ENCODE data around the gene ACAP3. TPM values are rescaled to one million over a fixed set of nuclear protein-coding genes. Genes with fewer than 3 reads are reported as not detected.

Gene ACAP3
- polyA plus RNA-seq, 2 donors, result 47.7 to 120 TPM

DNA sequence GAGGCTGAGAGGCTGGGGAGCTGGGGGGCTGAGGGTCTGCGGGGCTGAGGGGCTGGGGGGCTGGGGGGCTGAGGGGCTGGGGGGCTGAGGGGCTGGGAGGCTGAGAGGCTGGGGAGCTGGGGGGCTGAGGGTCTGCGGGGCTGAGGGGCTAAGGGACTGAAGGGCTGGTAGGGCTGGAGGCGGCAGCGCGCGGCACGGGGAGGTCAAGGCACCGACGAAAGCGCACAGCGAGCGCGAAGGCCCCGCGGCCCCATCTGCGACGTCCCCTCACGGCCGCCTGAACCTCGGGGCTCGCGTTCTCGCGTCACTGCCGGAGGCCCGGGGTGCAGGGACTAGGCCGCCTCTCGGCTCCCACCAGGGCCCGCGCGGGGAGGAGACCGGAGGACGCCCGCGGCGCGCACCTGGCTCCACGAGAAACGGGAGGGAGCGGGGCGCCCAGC is 16.4 kb upstream of the ACAP3 start:
- Histone ChIP-seq H3K27ac (ENCODE audit: low read depth in 2 of 2, low read length in 1 of 2) (peak overlapping the region; percentile 67 to 90), H3K4me3 (ENCODE audit: low read depth in 1 of 2, low read length in 2 of 2) (peak overlapping the region; percentile 76 to 84), H3K27me3 (ENCODE audit: control insufficient read depth in 1 of 2, insufficient read depth in 2 of 2, low read length in 2 of 2) (no peaks in the 10 kb centered on the region), H3K4me1 (ENCODE audit: control insufficient read depth in 2 of 2, insufficient read depth in 2 of 2, low read length in 1 of 2) (peaks cover 8 to 16% of the 10 kb centered on the region in 2 donors), H3K9me3 (ENCODE audit: control insufficient read depth in 2 of 2, insufficient read depth in 1 of 2, low read depth in 1 of 2, low read length in 1 of 2) (no peaks in the 10 kb centered on the region), H3K36me3 (ENCODE audit: control insufficient read depth in 2 of 2, insufficient read depth in 2 of 2, low read length in 1 of 2) (peaks cover 3 to 34% of the 10 kb centered on the region in 2 donors)
- WGBS, 2 donors, result 0 to 1% methylated on average over 21 to 41 of the region's 41 CpGs

DNA sequence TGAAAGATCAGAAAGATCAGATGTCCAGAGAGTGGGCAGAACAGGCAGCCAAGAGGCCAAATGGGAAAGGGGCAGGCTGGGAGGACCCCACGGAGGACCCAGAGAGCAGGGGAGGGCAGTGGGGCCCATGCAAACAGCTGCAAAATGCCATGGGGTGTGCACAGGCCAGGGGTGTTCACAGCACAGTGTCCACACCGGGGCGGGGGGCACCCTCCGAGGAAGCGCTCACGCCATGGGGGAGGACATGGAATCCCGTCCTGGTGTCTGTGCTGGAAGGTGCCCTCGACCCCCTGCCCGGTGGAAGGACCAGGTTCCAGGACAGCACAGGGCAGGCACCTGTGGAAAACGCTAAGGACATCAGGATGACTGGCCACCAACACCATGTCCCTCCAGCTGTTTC is 15.2 kb upstream of the ACAP3 start:
- 84 to 86% methylated on average over 10 of the region's 10 CpGs for WGBS, 2 donors
- no peaks in the 10 kb centered on the region for H3K9me3 ChIP-seq (ENCODE audit: control insufficient read depth in 2 of 2, insufficient read depth in 1 of 2, low read depth in 1 of 2, low read length in 1 of 2)
- H3K4me1 ChIP-seq (ENCODE audit: control insufficient read depth in 2 of 2, insufficient read depth in 2 of 2, low read length in 1 of 2), result peaks cover 8 to 21% of the 10 kb centered on the region in 2 donors
- peaks cover 5 to 30% of the 10 kb centered on the region in 2 donors for H3K36me3 ChIP-seq (ENCODE audit: control insufficient read depth in 2 of 2, insufficient read depth in 2 of 2, low read length in 1 of 2)
- no peak overlapping the region for H3K27ac ChIP-seq (ENCODE audit: low read depth in 2 of 2, low read length in 1 of 2)
- no peaks in the 10 kb centered on the region for H3K27me3 ChIP-seq (ENCODE audit: control insufficient read depth in 1 of 2, insufficient read depth in 2 of 2, low read length in 2 of 2)
- H3K4me3 ChIP-seq (ENCODE audit: low read depth in 1 of 2, low read length in 2 of 2), result no peak overlapping the region

DNA sequence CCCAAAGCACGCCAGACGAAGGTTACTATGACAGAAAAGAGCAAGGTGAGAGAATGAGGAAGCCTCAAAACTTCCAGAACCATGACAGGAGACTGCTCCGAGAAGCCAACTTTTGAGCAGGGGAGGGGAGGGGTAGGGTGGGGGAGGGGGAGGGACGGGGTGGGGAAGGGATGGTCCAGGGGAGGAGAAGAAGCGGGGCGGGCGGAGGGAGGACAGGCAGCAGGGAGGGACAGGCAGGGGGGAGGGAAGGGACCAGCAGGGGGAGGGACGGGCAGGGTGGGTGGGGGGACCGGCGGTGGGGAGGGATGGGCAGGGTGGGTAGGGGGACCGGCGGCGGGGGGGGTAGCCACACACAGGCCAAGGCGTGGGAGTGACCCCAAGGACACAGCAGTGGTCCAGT is 14.7 kb upstream of the ACAP3 start:
- Histone ChIP-seq H3K36me3 (ENCODE audit: control insufficient read depth in 2 of 2, insufficient read depth in 2 of 2, low read length in 1 of 2) (peaks cover 5 to 26% of the 10 kb centered on the region in 2 donors), H3K9me3 (ENCODE audit: control insufficient read depth in 2 of 2, insufficient read depth in 1 of 2, low read depth in 1 of 2, low read length in 1 of 2) (no peaks in the 10 kb centered on the region), H3K27me3 (ENCODE audit: control insufficient read depth in 1 of 2, insufficient read depth in 2 of 2, low read length in 2 of 2) (no peaks in the 10 kb centered on the region), H3K27ac (ENCODE audit: low read depth in 2 of 2, low read length in 1 of 2) (no peak overlapping the region), H3K4me3 (ENCODE audit: low read depth in 1 of 2, low read length in 2 of 2) (no peak overlapping the region), H3K4me1 (ENCODE audit: control insufficient read depth in 2 of 2, insufficient read depth in 2 of 2, low read length in 1 of 2) (peaks cover 8 to 21% of the 10 kb centered on the region in 2 donors)
- 71 to 78% methylated on average over 7 to 13 of the region's 14 CpGs for WGBS, 2 donors

DNA sequence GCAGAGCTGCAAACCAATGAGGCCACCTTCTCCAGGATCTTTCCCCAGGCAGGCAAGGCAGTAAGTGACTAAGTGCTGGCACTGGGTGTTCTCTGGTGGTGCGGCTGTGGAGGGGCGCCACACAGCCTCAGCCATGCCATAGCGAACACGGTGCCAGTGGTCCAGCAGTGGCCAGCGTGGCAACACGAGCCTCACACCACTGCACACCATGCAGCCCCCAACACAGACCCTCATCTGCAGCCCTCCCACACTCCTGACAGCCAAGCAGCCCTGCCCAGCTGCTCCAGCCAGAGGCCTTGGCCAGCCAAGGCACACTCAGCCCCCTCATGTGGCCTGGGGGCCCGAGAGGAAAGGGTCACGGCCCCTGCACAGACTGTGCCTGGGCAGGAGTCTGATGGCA is 13.7 kb upstream of the ACAP3 start:
- no peak overlapping the region for H3K4me3 ChIP-seq (ENCODE audit: low read depth in 1 of 2, low read length in 2 of 2)
- 86 to 88% methylated on average over 8 of the region's 8 CpGs for WGBS, 2 donors
- H3K27ac ChIP-seq (ENCODE audit: low read depth in 2 of 2, low read length in 1 of 2), result no peak overlapping the region
- peaks cover 2 to 17% of the 10 kb centered on the region in 2 donors for H3K36me3 ChIP-seq (ENCODE audit: control insufficient read depth in 2 of 2, insufficient read depth in 2 of 2, low read length in 1 of 2)
- H3K27me3 ChIP-seq (ENCODE audit: control insufficient read depth in 1 of 2, insufficient read depth in 2 of 2, low read length in 2 of 2), result no peaks in the 10 kb centered on the region
- no peaks in the 10 kb centered on the region for H3K9me3 ChIP-seq (ENCODE audit: control insufficient read depth in 2 of 2, insufficient read depth in 1 of 2, low read depth in 1 of 2, low read length in 1 of 2)
- peaks cover 8 to 21% of the 10 kb centered on the region in 2 donors for H3K4me1 ChIP-seq (ENCODE audit: control insufficient read depth in 2 of 2, insufficient read depth in 2 of 2, low read length in 1 of 2)

DNA sequence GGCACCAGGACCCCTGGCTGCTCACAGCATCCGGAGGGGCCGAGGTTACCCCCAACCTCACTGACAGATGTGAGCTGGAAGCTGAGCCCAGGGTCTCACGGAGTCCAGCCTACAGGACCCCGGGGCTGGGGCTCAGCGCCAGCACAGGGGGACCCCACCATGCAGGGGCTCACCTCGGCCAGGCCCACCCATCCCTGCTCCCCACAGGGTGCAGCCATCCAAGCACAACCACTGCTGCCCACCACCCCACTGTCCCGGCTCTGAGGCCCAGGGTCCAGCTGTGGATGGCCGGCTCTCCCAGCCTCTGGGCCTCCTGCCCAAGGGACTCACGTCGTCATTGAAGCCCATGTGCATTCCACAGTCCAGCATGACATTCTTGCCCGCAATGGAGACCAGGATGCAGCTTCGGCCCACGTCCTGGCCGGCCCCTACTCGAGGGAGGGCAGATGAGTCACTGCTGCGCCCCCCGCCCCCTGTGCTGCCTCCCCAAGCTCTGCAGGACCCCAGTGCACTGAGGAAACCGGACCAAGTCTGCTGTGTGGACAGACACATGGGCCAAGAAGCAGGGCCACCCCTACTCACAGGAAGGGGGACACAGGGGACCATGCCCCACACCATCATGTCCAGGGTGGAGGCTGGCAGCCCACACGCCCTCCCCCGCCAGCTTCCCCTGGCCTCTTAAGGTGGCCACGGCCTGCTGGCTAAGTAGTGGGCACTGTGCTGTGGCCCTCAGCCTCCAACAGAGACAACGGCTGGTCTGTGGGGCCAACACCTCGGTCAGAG is 13.1 kb upstream of the ACAP3 start:
- peaks cover 7 to 21% of the 10 kb centered on the region in 2 donors for H3K4me1 ChIP-seq (ENCODE audit: control insufficient read depth in 2 of 2, insufficient read depth in 2 of 2, low read length in 1 of 2)
- no peak overlapping the region for H3K27ac ChIP-seq (ENCODE audit: low read depth in 2 of 2, low read length in 1 of 2)
- peaks cover 2 to 17% of the 10 kb centered on the region in 2 donors for H3K36me3 ChIP-seq (ENCODE audit: control insufficient read depth in 2 of 2, insufficient read depth in 2 of 2, low read length in 1 of 2)

DNA sequence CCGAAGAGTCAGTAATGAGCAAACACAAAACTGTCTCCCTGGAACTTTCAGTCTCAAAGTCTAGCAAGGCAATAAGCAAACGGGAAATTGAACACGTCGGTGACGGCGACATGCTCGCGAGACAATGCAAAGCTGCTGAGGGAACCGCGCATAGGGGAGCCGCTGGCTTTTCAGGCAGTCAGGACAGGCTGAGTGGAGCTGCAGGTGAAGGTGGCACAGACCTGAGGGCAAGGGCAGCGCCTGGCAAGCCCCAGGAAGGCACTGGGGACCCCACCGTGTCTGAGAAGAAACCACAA is 11.9 kb upstream of the ACAP3 start:
- H3K4me1 ChIP-seq (ENCODE audit: control insufficient read depth in 2 of 2, insufficient read depth in 2 of 2, low read length in 1 of 2), result peaks cover 2 to 17% of the 10 kb centered on the region in 2 donors
- peaks cover 2 to 25% of the 10 kb centered on the region in 2 donors for H3K36me3 ChIP-seq (ENCODE audit: control insufficient read depth in 2 of 2, insufficient read depth in 2 of 2, low read length in 1 of 2)
- WGBS, 2 donors, result 89 to 90% methylated on average over 13 of the region's 13 CpGs
- H3K27ac ChIP-seq (ENCODE audit: low read depth in 2 of 2, low read length in 1 of 2), result peak overlapping the region in 1 of 2 donors; percentile 16
- H3K9me3 ChIP-seq (ENCODE audit: control insufficient read depth in 2 of 2, insufficient read depth in 1 of 2, low read depth in 1 of 2, low read length in 1 of 2), result no peaks in the 10 kb centered on the region
- no peaks in the 10 kb centered on the region for H3K27me3 ChIP-seq (ENCODE audit: control insufficient read depth in 1 of 2, insufficient read depth in 2 of 2, low read length in 2 of 2)
- H3K4me3 ChIP-seq (ENCODE audit: low read depth in 1 of 2, low read length in 2 of 2), result no peak overlapping the region

More for the DNA sequence above, 13.1 kb upstream of the ACAP3 start:
- Histone ChIP-seq H3K9me3 (ENCODE audit: control insufficient read depth in 2 of 2, insufficient read depth in 1 of 2, low read depth in 1 of 2, low read length in 1 of 2) (no peaks in the 10 kb centered on the region), H3K4me3 (ENCODE audit: low read depth in 1 of 2, low read length in 2 of 2) (no peak overlapping the region), H3K27me3 (ENCODE audit: control insufficient read depth in 1 of 2, insufficient read depth in 2 of 2, low read length in 2 of 2) (no peaks in the 10 kb centered on the region)
- 78 to 81% methylated on average over 22 to 23 of the region's 23 CpGs for WGBS, 2 donors

DNA sequence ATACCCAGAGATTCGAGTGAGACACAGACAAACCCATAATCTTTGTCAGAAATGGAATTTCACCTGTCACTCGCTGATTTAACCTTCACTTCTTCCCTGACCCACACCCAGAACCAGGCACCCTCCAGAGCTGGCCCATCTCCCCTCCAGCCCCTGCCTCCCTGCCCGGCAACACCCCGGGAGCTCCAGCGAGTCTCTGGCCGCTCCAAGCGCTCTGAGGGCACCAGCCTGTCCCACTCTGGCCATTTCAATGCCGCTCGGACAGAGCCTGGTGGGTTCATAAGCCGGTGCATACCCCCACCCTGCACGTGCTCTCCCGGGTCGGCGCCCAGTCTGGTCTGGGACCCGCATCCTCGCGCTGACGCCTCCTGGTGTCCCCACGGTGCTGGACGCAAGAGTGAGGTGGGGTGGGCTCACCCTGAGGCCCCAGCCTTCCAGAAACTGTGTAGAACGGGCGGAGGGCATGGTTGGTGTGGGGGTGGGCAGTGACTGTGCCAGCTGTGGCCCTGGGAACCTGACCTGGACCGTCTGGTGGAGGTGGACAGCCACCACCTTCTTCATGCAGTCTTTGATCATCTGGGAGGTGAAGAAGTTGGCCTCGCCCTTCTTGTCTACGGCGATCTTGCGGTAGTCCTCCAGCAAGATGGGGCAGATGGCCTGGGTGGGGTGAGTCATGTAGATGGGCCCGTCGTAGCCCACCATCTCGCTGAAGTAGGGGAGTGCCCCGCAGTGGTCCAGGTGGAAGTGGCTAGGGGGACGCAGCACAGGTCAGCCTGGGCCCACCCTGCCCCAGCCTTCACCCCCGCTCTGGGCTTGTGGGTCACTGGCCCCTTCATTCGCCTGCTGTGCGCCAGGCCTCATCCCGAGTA is 11.3 kb upstream of the ACAP3 start:
- Histone ChIP-seq H3K36me3 (ENCODE audit: control insufficient read depth in 2 of 2, insufficient read depth in 2 of 2, low read length in 1 of 2) (peaks cover 2 to 31% of the 10 kb centered on the region in 2 donors), H3K27ac (ENCODE audit: low read depth in 2 of 2, low read length in 1 of 2) (peak overlapping the region; percentile 43 to 58), H3K4me3 (ENCODE audit: low read depth in 1 of 2, low read length in 2 of 2) (no peak overlapping the region), H3K9me3 (ENCODE audit: control insufficient read depth in 2 of 2, insufficient read depth in 1 of 2, low read depth in 1 of 2, low read length in 1 of 2) (no peaks in the 10 kb centered on the region), H3K4me1 (ENCODE audit: control insufficient read depth in 2 of 2, insufficient read depth in 2 of 2, low read length in 1 of 2) (peaks cover 0 to 17% of the 10 kb centered on the region in 2 donors), H3K27me3 (ENCODE audit: control insufficient read depth in 1 of 2, insufficient read depth in 2 of 2, low read length in 2 of 2) (no peaks in the 10 kb centered on the region)
- 85 to 88% methylated on average over 36 of the region's 36 CpGs for WGBS, 2 donors

DNA sequence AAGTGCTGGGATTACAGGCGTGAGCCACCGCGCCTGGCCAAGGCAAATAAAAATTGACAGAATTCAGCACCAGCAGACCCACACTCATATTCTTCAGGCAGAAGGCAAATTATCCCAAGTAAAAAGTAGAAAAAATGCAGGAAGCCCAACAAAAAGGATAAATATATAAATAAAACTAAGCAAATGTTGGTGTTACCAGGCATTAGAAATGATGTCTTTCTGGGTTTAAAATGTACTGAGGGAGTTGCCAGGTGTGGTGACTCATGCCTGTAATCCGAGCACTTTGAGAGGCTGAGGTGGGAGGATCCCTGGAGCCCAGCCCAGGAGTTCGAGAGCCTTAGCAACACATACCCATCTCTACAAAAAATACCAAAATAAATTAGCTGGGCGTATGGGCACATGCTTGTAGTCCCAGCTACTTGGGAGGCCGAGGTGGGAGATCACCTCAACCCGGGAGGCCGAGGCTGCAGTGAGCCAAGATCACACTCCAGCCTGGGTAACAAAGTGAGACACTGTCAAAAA is 10.5 kb upstream of the ACAP3 start:
- Histone ChIP-seq H3K36me3 (ENCODE audit: control insufficient read depth in 2 of 2, insufficient read depth in 2 of 2, low read length in 1 of 2) (peaks cover 2 to 39% of the 10 kb centered on the region in 2 donors), H3K4me1 (ENCODE audit: control insufficient read depth in 2 of 2, insufficient read depth in 2 of 2, low read length in 1 of 2) (peaks cover 0 to 13% of the 10 kb centered on the region in 2 donors), H3K9me3 (ENCODE audit: control insufficient read depth in 2 of 2, insufficient read depth in 1 of 2, low read depth in 1 of 2, low read length in 1 of 2) (no peaks in the 10 kb centered on the region), H3K4me3 (ENCODE audit: low read depth in 1 of 2, low read length in 2 of 2) (no peak overlapping the region), H3K27ac (ENCODE audit: low read depth in 2 of 2, low read length in 1 of 2) (peak overlapping the region; percentile 64 to 75), H3K27me3 (ENCODE audit: control insufficient read depth in 1 of 2, insufficient read depth in 2 of 2, low read length in 2 of 2) (no peaks in the 10 kb centered on the region)
- WGBS, 2 donors, result 41 to 49% methylated on average over 9 of the region's 9 CpGs

DNA sequence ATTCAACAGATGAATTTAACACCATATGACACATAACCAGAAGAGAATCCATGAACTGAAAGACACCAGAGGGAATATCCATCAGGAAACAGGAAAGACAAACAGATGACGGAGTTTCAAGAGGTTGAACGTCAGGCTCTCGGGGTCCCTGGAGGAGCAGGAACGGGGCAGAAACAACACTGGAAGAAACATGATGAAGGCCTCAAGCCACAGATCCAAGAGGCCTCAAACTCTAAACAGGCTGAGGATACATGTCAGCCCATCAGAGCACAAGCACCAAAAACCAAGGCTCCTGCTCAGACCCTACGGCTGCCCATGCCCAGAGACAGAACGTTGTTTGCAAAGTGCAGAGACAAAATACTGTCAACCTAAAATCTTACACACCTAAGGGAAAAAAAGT is 9.7 kb upstream of the ACAP3 start:
- H3K4me1 ChIP-seq (ENCODE audit: control insufficient read depth in 2 of 2, insufficient read depth in 2 of 2, low read length in 1 of 2), result peaks cover 0 to 8% of the 10 kb centered on the region in 2 donors
- 81 to 84% methylated on average over 6 of the region's 6 CpGs for WGBS, 2 donors
- peak overlapping the region in 1 of 2 donors; percentile 75 for H3K27ac ChIP-seq (ENCODE audit: low read depth in 2 of 2, low read length in 1 of 2)
- no peak overlapping the region for H3K4me3 ChIP-seq (ENCODE audit: low read depth in 1 of 2, low read length in 2 of 2)
- no peaks in the 10 kb centered on the region for H3K27me3 ChIP-seq (ENCODE audit: control insufficient read depth in 1 of 2, insufficient read depth in 2 of 2, low read length in 2 of 2)
- H3K36me3 ChIP-seq (ENCODE audit: control insufficient read depth in 2 of 2, insufficient read depth in 2 of 2, low read length in 1 of 2), result peaks cover 2 to 47% of the 10 kb centered on the region in 2 donors
- no peaks in the 10 kb centered on the region for H3K9me3 ChIP-seq (ENCODE audit: control insufficient read depth in 2 of 2, insufficient read depth in 1 of 2, low read depth in 1 of 2, low read length in 1 of 2)

Data from esophagus (tissue), 2 donors.